Hepatocyte (in vitro differentiated cells): ENCODE results near the gene MYOD1. TPM values are rescaled to one million over a fixed set of nuclear protein-coding genes. Genes with fewer than 3 reads are reported as not detected.

Source experiments
- DNase-seq: peaks from one replicate; pipeline ENCODE4 v3.0.0-alpha.2; 2016; ENCODE audit warnings: low spot score
- H2AFZ ChIP-seq: fragments of 200-600 bp; sonication (generic); 2 replicates; pipeline ENCODE4 v1.6.0; 2016; ENCODE audit warnings: antibody characterized with exemption, mild to moderate bottlenecking
- H3K27ac ChIP-seq: fragments of 200-600 bp; sonication (generic); 2 replicates; pipeline ENCODE4 v1.5.1; 2016; ENCODE audit warnings: mild to moderate bottlenecking
- H3K27me3 ChIP-seq: fragments of 200-600 bp; sonication (generic); 2 replicates; pipeline ENCODE4 v1.6.1; 2016
- H3K36me3 ChIP-seq: fragments of 200-600 bp; sonication (generic); replicated peaks from 2 replicates; pipeline ENCODE4 v1.5.1; 2016; ENCODE audit warnings: low read depth; ENCODE audit not compliant: insufficient read depth
- H3K4me1 ChIP-seq: fragments of 200-600 bp; sonication (generic); 2 replicates; pipeline ENCODE4 v1.5.1; 2016; ENCODE audit warnings: mild to moderate bottlenecking, moderate library complexity; ENCODE audit not compliant: insufficient read depth
- H3K4me2 ChIP-seq: fragments of 200-600 bp; sonication (generic); 2 replicates; pipeline ENCODE4 v1.6.0; 2016
- H3K4me3 ChIP-seq: fragments of 200-600 bp; sonication (generic); 2 replicates; pipeline ENCODE4 v1.5.1; 2016; ENCODE audit warnings: mild to moderate bottlenecking
- H3K79me2 ChIP-seq: fragments of 200-600 bp; sonication (generic); 2 replicates; pipeline ENCODE4 v1.6.0; 2017; ENCODE audit warnings: mild to moderate bottlenecking
- H3K9me2 ChIP-seq: fragments of 200-600 bp; sonication (generic); replicated peaks from 2 replicates; pipeline ENCODE4 v1.6.0; 2017; ENCODE audit warnings: mild to moderate bottlenecking; ENCODE audit not compliant: insufficient read depth
- H3K9me3 ChIP-seq: fragments of 200-600 bp; sonication (generic); 2 replicates; pipeline ENCODE4 v1.5.1; 2016; ENCODE audit warnings: low read depth, mild to moderate bottlenecking
- H4K20me1 ChIP-seq: fragments of 200-600 bp; sonication (generic); 2 replicates; pipeline ENCODE4 v1.6.0; 2016; ENCODE audit warnings: mild to moderate bottlenecking; ENCODE audit not compliant: insufficient read depth, poor library complexity, severe bottlenecking
- EZH2 ChIP-seq: fragments of 200-600 bp; sonication (generic); IDR thresholded peaks from 2 replicates; pipeline ENCODE4 v1.6.1; 2016; ENCODE audit warnings: antibody characterized with exemption, mild to moderate bottlenecking, borderline replicate concordance
- EZH2phosphoT487 ChIP-seq: fragments of 200-600 bp; sonication (generic); IDR thresholded peaks from one replicate; pipeline ENCODE4 v1.6.1; 2018; ENCODE audit warnings: antibody characterized with exemption, mild to moderate bottlenecking, low read depth, moderate library complexity; ENCODE audit not compliant: unreplicated experiment, severe bottlenecking
- WGBS: methylation state at CpG from one replicate; pipeline ENCODE4 v1.1.6; 2016; ENCODE audit warnings: low lambda C conversion rate; ENCODE audit errors: missing lambda C conversion rate; 5-methylcytosine and 5-hydroxymethylcytosine counted together
- polyA plus RNA-seq: library from polyadenylated mRNA; unstranded; fragments of >200 nt; fragmentation: Nextera tagmentation; extraction: Ambion mirVana; gene quantifications from 2 replicates; pipeline ENCODE4 v1.2.1, GENCODE V29; 2016
- total RNA-seq: library from RNA; depleted of rRNA; stranded (reverse); fragments of >200 nt; gene quantifications from 2 replicates; pipeline ENCODE4 v1.2.3, GENCODE V29; 2014
- TF ChIP-seq, protein P1 (sequence below): fragments of 200-600 bp; sonication (generic); IDR thresholded peaks from 2 replicates; pipeline ENCODE4 v1.5.1; 2016; ENCODE audit warnings: antibody characterized with exemption, mild to moderate bottlenecking; ENCODE audit not compliant: poor library complexity

Gene MYOD1
- total and polyA plus RNA-seq, 2 experiments from 2014 or later, result not detected

GRCh38 chr11:17682848-17683247, 36.5 kb upstream of the MYOD1 start:
- Histone ChIP-seq H4K20me1 (no peaks in the 10 kb centered on the region), H3K4me1 (no peaks in the 10 kb centered on the region), H3K9me3 (no peaks in the 10 kb centered on the region), H2AFZ (no peak overlapping the region), H3K27me3 (peaks cover 27% of the 10 kb centered on the region), H3K27ac (no peak overlapping the region), H3K36me3 (no peaks in the 10 kb centered on the region), H3K9me2 (no peaks in the 10 kb centered on the region), H3K4me2 (no peak overlapping the region), H3K79me2 (no peaks in the 10 kb centered on the region), H3K4me3 (no peak overlapping the region)
- DNase-seq, result no peak
- TF ChIP-seq EZH2phosphoT487 (no peak), EZH2 (no peak)
- TF ChIP-seq, protein P1, sequence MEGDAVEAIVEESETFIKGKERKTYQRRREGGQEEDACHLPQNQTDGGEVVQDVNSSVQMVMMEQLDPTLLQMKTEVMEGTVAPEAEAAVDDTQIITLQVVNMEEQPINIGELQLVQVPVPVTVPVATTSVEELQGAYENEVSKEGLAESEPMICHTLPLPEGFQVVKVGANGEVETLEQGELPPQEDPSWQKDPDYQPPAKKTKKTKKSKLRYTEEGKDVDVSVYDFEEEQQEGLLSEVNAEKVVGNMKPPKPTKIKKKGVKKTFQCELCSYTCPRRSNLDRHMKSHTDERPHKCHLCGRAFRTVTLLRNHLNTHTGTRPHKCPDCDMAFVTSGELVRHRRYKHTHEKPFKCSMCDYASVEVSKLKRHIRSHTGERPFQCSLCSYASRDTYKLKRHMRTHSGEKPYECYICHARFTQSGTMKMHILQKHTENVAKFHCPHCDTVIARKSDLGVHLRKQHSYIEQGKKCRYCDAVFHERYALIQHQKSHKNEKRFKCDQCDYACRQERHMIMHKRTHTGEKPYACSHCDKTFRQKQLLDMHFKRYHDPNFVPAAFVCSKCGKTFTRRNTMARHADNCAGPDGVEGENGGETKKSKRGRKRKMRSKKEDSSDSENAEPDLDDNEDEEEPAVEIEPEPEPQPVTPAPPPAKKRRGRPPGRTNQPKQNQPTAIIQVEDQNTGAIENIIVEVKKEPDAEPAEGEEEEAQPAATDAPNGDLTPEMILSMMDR, result no peak

DNA sequence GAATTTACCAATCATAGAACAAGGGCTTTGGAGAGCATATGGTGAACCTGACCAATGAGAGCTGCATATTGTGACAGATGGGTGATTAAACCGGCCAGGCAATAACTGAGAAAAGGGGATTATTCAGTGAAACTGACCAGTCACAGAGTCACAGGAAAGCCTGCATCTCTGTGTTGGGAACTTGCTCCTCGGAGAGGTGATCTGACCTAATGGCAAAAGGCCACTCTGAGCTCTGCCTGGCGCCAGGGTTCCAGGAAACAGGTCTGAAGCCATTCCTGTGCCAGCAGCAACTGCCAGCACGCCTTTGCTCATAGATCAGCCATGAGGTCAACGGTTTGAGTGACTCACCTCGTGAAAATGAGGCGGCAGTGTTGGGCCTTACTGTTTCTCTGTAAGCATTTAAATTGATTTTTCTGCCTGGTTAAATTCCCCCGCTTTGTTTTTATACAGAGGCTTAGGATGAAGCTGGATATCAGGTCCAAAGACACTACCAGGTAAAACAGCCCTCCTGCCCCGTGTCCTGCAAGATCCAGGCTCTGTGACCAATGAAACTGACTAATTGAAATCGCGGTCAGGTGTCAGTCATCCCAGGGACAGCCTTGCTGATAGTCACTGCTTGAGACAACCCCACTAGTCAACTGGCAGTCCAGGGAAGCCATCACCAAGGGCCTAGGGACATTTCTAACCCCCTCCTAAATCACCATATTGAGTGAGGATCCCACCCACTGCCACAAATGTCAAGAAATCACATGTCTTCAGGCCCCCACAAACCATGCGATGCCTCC, 35.8 kb upstream of the MYOD1 start:
- no peak overlapping the region for H2AFZ ChIP-seq
- 77% methylated on average over 12 of the region's 12 CpGs for WGBS
- no peaks in the 10 kb centered on the region for H3K4me1 ChIP-seq
- no peaks in the 10 kb centered on the region for H3K9me2 ChIP-seq
- H3K27ac ChIP-seq, result no peak overlapping the region
- no peak for DNase-seq
- peaks cover 27% of the 10 kb centered on the region for H3K27me3 ChIP-seq
- H3K4me3 ChIP-seq, result no peak overlapping the region
- H3K79me2 ChIP-seq, result no peaks in the 10 kb centered on the region
- H3K9me3 ChIP-seq, result no peaks in the 10 kb centered on the region
- TF ChIP-seq EZH2 (no peak), EZH2phosphoT487 (no peak)
- TF ChIP-seq, protein P1, result no peak
- no peak overlapping the region for H3K4me2 ChIP-seq
- H3K36me3 ChIP-seq, result no peaks in the 10 kb centered on the region
- H4K20me1 ChIP-seq, result no peaks in the 10 kb centered on the region

DNA sequence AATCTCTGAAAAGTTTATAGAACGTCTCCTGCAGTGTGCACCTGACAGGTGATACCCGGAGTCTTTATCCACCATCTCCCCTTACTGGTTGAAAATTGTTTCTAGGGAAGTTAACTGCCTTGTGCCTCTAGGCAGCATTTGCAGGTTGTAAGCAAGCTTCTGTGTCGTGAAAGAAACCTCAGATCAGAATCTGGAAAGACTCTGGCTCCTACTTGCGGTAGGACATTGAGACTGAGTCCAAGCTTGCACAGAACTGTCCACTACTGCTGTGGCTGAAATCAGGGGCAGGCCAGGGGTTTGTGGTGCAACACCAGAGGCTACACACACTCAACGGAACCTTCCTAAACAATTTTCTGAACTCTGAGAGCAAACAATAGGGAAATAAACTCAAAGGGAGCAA, 34.8 kb upstream of the MYOD1 start:
- Histone ChIP-seq H3K4me3 (no peak overlapping the region), H3K79me2 (no peaks in the 10 kb centered on the region), H3K9me3 (no peaks in the 10 kb centered on the region), H4K20me1 (no peaks in the 10 kb centered on the region), H3K27me3 (peaks cover 25% of the 10 kb centered on the region), H3K4me2 (no peak overlapping the region), H3K9me2 (no peaks in the 10 kb centered on the region), H3K4me1 (no peaks in the 10 kb centered on the region), H3K27ac (no peak overlapping the region), H3K36me3 (no peaks in the 10 kb centered on the region), H2AFZ (no peak overlapping the region)
- DNase-seq, result no peak
- TF ChIP-seq EZH2, result no peak
- TF ChIP-seq, protein P1, result no peak
- TF ChIP-seq EZH2phosphoT487, result no peak
- 79% methylated on average over 5 of the region's 5 CpGs for WGBS
